Measurements from ENCODE around the gene PTH. TPM values are rescaled to one million over a fixed set of nuclear protein-coding genes. Genes with fewer than 3 reads are reported as not detected.

The PTH gene
- total and polyA plus RNA-seq, 7 donors: not detected

DNA sequence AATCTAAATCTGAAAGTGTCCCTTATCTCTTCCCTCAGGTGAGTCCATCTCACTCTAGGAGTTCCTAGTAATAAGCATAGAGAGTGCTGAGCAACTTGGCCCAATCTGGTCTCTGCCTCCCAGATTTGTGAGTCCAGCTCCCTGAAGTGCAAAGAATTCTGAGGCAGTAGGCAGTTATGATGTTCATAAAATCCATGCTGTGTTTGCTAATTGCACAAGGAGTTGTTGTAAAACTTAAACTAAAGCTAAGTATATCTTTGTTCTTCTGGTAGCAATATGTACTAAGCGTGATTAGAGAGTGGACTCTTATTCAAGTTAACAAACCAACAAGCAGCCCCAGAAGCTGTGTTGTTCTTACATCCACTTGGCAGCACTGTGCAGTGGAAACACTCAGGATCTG lies 7.6 kb upstream of the PTH start:
- Histone ChIP-seq H3K27me3 (ENCODE audit: insufficient read depth in 3 of 3, low read length in 2 of 3) (no peaks in the 10 kb centered on the region), H3K4me1 (no peaks in the 10 kb centered on the region), H3K9me3 (no peaks in the 10 kb centered on the region), H3K36me3 (ENCODE audit: insufficient read depth in 1 of 2, low read depth in 1 of 2) (no peaks in the 10 kb centered on the region), H3K4me3 (no peak overlapping the region), H3K27ac (no peak overlapping the region)
- DNase-seq (no peak), ATAC-seq (no peak)
- 83 to 100% (median 87%) methylated on average over 1 of the region's 1 CpG for WGBS, 3 donors
- TF ChIP-seq, protein P1, sequence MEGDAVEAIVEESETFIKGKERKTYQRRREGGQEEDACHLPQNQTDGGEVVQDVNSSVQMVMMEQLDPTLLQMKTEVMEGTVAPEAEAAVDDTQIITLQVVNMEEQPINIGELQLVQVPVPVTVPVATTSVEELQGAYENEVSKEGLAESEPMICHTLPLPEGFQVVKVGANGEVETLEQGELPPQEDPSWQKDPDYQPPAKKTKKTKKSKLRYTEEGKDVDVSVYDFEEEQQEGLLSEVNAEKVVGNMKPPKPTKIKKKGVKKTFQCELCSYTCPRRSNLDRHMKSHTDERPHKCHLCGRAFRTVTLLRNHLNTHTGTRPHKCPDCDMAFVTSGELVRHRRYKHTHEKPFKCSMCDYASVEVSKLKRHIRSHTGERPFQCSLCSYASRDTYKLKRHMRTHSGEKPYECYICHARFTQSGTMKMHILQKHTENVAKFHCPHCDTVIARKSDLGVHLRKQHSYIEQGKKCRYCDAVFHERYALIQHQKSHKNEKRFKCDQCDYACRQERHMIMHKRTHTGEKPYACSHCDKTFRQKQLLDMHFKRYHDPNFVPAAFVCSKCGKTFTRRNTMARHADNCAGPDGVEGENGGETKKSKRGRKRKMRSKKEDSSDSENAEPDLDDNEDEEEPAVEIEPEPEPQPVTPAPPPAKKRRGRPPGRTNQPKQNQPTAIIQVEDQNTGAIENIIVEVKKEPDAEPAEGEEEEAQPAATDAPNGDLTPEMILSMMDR (IDR thresholded peaks at IDR 0.05): no peak
- intact Hi-C loops (cut with DNase I): no loop called here

DNA sequence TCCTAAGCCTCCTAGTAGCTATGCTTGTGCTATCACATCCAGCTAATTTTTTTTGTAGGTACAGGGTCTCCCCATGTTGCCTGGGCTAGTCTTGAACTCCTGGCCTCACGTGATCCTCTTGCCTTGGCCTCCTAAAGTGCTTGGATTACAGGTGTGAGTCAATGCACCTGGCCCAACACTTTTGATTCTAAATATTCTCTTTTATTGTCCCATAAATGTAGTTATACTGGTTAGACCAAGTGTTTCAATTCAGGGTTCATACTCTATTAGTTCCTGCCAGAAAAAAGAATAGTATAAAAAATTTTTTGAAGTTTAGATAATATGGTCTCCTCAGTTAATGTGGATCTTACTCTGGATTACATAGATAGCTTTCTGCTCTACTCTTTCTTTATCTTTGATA lies 6.7 kb upstream of the PTH start:
- ATAC-seq: no peak

DNA sequence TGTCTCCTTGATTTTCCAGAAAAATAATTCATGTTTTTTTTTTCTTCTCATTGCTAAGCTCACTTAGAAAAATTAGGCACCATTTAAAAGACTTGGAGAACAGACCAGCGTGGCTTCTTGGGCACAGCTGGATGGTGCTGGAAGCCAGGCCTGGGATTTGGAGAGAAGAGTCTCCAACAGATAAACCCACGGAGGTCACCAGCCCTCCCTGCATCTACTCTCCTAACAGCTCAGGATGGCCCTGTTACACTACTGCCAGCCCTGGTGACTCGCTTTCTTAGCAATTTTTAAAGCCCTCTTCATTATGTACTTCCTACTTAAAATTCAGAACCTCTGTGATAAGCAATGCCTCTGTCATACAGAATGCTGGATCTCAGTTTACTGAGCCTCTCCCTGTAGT lies 1.7 kb downstream of the PTH start:
- ATAC-seq (no peak), DNase-seq (no peak)
- Histone ChIP-seq H3K9me3 (no peaks in the 10 kb centered on the region), H3K27ac (no peak overlapping the region), H3K27me3 (ENCODE audit: insufficient read depth in 3 of 3, low read length in 2 of 3) (no peaks in the 10 kb centered on the region), H3K4me3 (no peak overlapping the region), H3K36me3 (ENCODE audit: insufficient read depth in 1 of 2, low read depth in 1 of 2) (no peaks in the 10 kb centered on the region), H3K4me1 (no peaks in the 10 kb centered on the region)
- WGBS, 3 donors: 32 to 40% (median 39%) methylated on average over 3 of the region's 3 CpGs
- intact Hi-C loops (cut with DNase I): no loop called here
- TF ChIP-seq, protein P1 (IDR thresholded peaks at IDR 0.05): no peak

More for the DNA sequence above, 6.7 kb upstream of the PTH start:
- Histone ChIP-seq H3K27ac (no peak overlapping the region), H3K36me3 (ENCODE audit: insufficient read depth in 1 of 2, low read depth in 1 of 2) (no peaks in the 10 kb centered on the region), H3K27me3 (ENCODE audit: insufficient read depth in 3 of 3, low read length in 2 of 3) (no peaks in the 10 kb centered on the region), H3K9me3 (no peaks in the 10 kb centered on the region), H3K4me3 (no peak overlapping the region), H3K4me1 (no peaks in the 10 kb centered on the region)
- TF ChIP-seq, protein P1 (IDR thresholded peaks at IDR 0.05): no peak
- 64 to 81% (median 72%) methylated on average over 1 of the region's 1 CpG for WGBS, 3 donors
- no peak for DNase-seq
- intact Hi-C loops (cut with DNase I): no loop called here

DNA sequence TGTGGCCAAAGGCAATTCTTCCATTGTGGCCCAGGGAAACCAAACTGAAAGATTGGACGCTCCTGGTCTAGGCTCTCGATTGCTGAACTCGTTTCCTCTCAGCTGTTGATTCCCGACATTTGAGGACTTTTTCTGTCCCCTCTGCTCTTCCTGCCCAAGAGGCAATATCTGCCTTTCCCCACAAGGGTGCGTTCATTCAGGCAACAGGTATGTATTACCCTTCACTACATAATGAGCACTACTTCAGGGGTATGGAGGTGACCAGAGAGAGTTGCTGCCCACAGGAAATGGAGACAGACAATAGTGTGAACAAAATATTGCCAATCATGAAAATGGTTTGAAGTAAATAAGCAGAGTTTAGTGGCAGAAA lies 8.2 kb downstream of the PTH start:
- H3K4me3 ChIP-seq: peak overlapping the region; percentile 22

More for the DNA sequence above, 8.2 kb downstream of the PTH start:
- no peaks in the 10 kb centered on the region for H3K4me1 ChIP-seq
- no peaks in the 10 kb centered on the region for H3K9me3 ChIP-seq
- DNase-seq (no peak), ATAC-seq (no peak)
- no peak overlapping the region for H3K27ac ChIP-seq
- H3K27me3 ChIP-seq (ENCODE audit: insufficient read depth in 3 of 3, low read length in 2 of 3): peaks cover 0 to 2% (median 0%) of the 10 kb centered on the region in 3 donors
- intact Hi-C loops (cut with DNase I): no loop called here
- H3K36me3 ChIP-seq (ENCODE audit: insufficient read depth in 1 of 2, low read depth in 1 of 2): no peaks in the 10 kb centered on the region
- WGBS, 3 donors: 47 to 60% (median 56%) methylated on average over 5 of the region's 5 CpGs
- TF ChIP-seq, protein P1 (IDR thresholded peaks at IDR 0.05): no peak

Data from psoas muscle (tissue), 8 donors.